ENCODE results near the gene DTX4.

The DTX4 gene

DNA sequence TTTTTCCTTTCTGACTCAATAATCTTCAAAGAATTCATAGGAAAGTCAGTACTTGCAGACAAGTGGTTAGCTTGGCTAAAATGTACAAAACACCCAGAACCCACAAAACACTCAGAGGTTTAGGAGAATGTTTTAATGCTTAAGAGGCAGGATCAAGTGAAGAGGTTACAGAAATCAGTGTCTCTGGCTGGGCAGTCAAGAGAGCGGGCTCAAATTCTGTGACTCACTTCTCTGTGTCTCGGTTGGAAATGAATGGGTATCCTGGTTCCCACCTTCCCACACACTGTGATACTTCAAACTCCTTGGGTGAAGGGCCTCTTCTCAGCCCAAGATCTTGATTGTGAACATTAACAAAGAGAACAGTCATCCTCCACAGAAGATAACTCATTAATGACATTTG lies 37.0 kb downstream of the DTX4 start:
- DNase-seq (ENCODE audit: low read depth): no peak
- no peak overlapping the region for H3K4me3 ChIP-seq (replicated peaks; ENCODE audit: low read depth, low read length)
- TF ChIP-seq, protein P1, sequence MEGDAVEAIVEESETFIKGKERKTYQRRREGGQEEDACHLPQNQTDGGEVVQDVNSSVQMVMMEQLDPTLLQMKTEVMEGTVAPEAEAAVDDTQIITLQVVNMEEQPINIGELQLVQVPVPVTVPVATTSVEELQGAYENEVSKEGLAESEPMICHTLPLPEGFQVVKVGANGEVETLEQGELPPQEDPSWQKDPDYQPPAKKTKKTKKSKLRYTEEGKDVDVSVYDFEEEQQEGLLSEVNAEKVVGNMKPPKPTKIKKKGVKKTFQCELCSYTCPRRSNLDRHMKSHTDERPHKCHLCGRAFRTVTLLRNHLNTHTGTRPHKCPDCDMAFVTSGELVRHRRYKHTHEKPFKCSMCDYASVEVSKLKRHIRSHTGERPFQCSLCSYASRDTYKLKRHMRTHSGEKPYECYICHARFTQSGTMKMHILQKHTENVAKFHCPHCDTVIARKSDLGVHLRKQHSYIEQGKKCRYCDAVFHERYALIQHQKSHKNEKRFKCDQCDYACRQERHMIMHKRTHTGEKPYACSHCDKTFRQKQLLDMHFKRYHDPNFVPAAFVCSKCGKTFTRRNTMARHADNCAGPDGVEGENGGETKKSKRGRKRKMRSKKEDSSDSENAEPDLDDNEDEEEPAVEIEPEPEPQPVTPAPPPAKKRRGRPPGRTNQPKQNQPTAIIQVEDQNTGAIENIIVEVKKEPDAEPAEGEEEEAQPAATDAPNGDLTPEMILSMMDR (IDR thresholded peaks at IDR 0.05; ENCODE audit: low read length, missing control alignments): no peak

DNA sequence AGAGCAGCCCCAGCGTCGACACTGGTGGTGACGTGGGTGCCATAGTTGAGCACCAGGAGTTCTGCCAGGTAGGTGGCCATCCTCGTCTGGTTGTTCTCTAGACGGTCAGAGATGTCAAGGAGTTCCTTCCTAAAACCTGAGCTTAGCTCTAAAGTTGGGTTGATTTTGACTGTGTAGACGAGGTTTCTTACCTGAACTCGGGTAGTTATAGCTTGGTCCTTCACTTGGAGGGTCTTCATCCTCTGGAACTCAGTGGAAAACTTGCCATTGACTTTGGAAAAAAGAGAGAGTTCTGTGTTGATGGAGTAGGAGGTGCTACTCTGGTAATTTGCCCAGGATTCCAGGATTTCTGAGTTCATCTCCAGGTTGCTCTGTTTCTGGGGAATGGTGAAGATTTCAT lies 40.3 kb downstream of the DTX4 start:
- no peak for DNase-seq (ENCODE audit: low read depth)
- TF ChIP-seq, protein P1 (IDR thresholded peaks at IDR 0.05; ENCODE audit: low read length, missing control alignments): no peak
- no peak overlapping the region for H3K4me3 ChIP-seq (replicated peaks; ENCODE audit: low read depth, low read length)

DNA sequence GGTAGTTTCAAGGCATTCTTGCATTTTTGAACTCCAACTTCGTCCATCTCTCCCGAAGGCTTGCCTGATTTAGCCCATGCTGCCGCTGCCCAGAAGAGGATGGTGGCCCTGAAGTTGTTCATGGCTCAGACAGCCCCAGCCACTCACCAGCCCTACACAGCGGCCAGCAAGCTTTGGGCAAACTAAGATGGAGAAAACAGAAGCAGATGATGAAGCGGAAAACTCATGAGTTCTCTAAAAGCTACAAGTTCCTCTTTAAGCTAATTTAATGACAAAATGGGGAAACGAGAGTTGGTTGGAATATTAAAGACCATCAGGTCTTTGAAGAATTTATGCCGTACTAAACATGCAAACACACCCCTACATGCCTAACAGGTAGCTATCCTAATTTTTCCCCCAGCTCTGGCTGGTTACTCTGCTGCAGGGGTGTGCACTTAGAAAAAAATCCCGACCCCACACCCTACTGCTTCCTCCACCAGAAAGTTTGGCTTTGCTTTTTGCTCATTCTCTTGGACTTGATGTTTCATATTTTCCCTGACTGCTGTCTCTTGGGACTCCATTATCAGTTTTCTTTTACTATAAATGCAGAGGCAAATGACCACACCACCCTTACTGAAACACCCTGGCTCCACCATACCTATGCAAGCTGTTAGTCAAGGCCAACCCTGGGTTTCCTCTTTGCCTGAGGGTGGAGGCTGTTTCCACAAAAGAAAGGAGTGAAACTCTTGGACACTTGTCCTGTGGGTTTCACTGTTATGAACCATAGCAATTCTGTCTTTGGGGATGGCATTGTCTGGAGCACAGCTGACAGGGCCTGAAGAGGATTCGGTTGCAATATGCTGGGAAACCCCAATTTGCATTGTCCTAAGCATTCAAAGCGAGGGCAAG lies 41.1 kb downstream of the DTX4 start, which contains the start of gene MPEG1:
MPEG1 (minus strand) TSS at position 184 of the 888 bp plus-strand sequence; CDS start at position 122, 62 bp downstream.
- TF ChIP-seq, protein P1 (IDR thresholded peaks at IDR 0.05; ENCODE audit: low read length, missing control alignments): no peak
- no peak for DNase-seq (ENCODE audit: low read depth)
- no peak within 1 kb of the TSS for H3K4me3 ChIP-seq (replicated peaks; ENCODE audit: low read depth, low read length)

DNA sequence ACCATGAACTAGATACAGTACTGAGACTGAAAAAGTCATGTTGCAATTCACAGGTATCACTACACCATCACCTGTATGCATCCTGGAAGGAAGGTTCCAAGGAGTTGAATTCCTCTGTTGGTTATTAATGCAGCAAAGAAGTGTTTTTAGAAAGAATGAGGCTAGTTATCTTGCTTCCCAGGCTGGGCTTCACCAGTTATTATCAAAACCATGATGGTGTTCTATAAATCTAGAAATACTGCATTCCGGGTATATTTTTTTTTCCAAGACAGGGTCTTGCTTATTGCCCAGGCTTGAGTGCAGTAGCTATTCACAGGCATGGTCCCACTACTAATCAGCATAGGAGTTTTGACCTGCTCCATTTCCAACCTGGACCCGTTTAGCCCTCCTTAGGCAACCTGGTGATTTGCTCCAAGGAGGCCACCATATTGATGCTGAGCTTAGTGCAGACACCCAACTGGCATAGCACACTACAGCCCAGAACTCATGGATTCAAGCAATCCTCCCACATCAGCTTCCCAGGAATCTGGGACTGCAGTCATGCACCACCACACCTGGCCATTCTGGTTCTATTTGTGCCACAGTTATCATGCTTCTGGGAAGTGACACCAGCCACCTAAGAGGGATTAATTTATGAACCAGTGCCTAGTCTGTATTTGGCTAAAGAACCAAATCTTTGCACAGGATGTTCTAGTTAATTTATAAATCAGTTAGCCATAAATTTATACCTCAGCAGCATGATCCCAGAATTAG lies 42.4 kb downstream of the DTX4 start:
- H3K4me3 ChIP-seq (replicated peaks; ENCODE audit: low read depth, low read length): no peak overlapping the region
- TF ChIP-seq, protein P1 (IDR thresholded peaks at IDR 0.05; ENCODE audit: low read length, missing control alignments): no peak
- DNase-seq (ENCODE audit: low read depth): no peak

DNA sequence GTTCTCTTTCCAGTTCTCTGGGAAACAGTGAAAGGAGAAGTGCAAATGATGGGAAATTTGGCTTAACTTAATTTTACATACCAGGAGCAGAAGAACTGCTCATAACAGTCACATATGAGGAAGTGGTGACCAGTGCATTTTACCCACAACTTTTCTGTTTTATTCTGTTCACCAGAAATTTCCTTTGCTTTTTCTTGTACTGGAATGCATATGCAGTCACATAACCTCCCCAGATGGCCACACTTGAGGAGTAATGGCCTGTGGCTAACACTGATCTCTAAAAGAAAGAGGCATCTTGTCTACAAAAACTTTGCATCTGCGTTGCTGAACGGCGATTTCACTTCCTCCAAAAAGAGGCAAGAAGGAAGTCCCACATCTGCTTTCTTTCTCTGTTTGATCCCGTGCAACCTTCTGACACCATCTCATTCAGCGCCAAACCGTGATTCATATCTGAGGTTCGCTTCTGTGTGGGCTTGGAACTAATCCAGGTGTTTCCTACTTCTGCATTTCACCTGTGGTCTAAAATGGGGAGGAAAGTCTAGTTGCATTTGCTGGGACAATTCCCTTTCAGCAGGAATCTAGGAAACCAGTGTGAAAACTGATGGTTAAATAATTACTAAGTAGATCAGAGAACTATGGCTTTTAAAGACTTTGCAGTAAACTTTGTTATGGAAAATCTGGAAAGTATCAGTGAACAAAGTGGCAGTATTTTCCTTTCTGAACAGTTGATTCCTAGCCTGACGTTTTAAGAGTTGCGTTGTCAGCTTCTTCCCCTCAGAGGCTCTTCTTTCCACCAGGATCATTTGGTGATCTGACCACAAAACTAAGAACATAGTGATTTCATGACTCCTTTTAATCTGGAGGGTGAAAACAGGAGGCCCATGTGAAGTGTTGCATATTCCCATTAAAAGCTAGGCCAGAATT lies 45.0 kb downstream of the DTX4 start:
- DNase-seq (ENCODE audit: low read depth): peak; percentile 17
- H3K4me3 ChIP-seq (replicated peaks; ENCODE audit: low read depth, low read length): no peak overlapping the region
- TF ChIP-seq, protein P1 (IDR thresholded peaks at IDR 0.05; ENCODE audit: low read length, missing control alignments): no peak

GRCh38 chr11:59218319-59218718 lies 46.4 kb downstream of the DTX4 start:
- no peak overlapping the region for H3K4me3 ChIP-seq (replicated peaks; ENCODE audit: low read depth, low read length)
- TF ChIP-seq, protein P1 (IDR thresholded peaks at IDR 0.05; ENCODE audit: low read length, missing control alignments): no peak
- no peak for DNase-seq (ENCODE audit: low read depth)

Measured in fibroblast of pulmonary artery (primary cell).